ENCODE data around the gene VAV1.

GRCh38 chr19:6728346-6728745 is 44.2 kb upstream of the VAV1 start:
- no peak for TF ChIP-seq CTCF (IDR thresholded peaks at IDR 0.05; ENCODE audit: low read depth, low read length, missing input control)
- no peak for TF ChIP-seq EGR1 (IDR thresholded peaks at IDR 0.05; ENCODE audit: low read depth in 2 of 2)
- no peak for TF ChIP-seq REST (IDR thresholded peaks at IDR 0.05)
- TF ChIP-seq ZBTB33 (IDR thresholded peaks at IDR 0.05): no peak
- TF ChIP-seq RAD21 (IDR thresholded peaks at IDR 0.05): no peak
- TF ChIP-seq, protein P1, sequence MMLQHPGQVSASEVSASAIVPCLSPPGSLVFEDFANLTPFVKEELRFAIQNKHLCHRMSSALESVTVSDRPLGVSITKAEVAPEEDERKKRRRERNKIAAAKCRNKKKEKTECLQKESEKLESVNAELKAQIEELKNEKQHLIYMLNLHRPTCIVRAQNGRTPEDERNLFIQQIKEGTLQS (IDR thresholded peaks at IDR 0.05): no peak
- TF ChIP-seq YY1 (IDR thresholded peaks at IDR 0.05): no peak
- no peak for TF ChIP-seq GABPA (IDR thresholded peaks at IDR 0.05 in 1 of 2, conservative IDR thresholded peaks at IDR 0.05 in 1 of 2)
- TF ChIP-seq SP1 (IDR thresholded peaks at IDR 0.05): no peak
